H9 (cell line): ENCODE results near the gene MACROD1. TPM values are rescaled to one million over a fixed set of nuclear protein-coding genes. Genes with fewer than 3 reads are reported as not detected.

ENCODE experiments used
- DNase-seq: peaks from one replicate; pipeline ENCODE4 v3.0.0-alpha.2; 2017
- H2AFZ ChIP-seq: one replicate; pipeline ENCODE4 v1.6.1; 2013; ENCODE audit warnings: mild to moderate bottlenecking, low read length, control low read depth, moderate library complexity
- H2AK5ac ChIP-seq: 2 replicates; pipeline ENCODE4 v1.6.1; 2013; ENCODE audit warnings: low read length, control low read depth, mixed read lengths; ENCODE audit not compliant: insufficient read length
- H2BK120ac ChIP-seq: one replicate; pipeline ENCODE4 v1.6.1; 2013; ENCODE audit warnings: low read depth, mild to moderate bottlenecking, low read length, control low read depth, inconsistent platforms; ENCODE audit not compliant: poor library complexity, severe bottlenecking
- H2BK12ac ChIP-seq: 2 replicates; pipeline ENCODE4 v1.6.1; 2013; ENCODE audit warnings: low read length, control low read depth, mixed read lengths, low read depth; ENCODE audit not compliant: insufficient read length
- H2BK15ac ChIP-seq: 2 replicates; pipeline ENCODE4 v1.6.1; 2013; ENCODE audit warnings: low read depth, low read length, control low read depth
- H2BK20ac ChIP-seq: one replicate; pipeline ENCODE4 v1.6.1; 2013; ENCODE audit warnings: low read depth, mild to moderate bottlenecking, low read length, control low read depth, inconsistent platforms; ENCODE audit not compliant: poor library complexity, severe bottlenecking
- H2BK5ac ChIP-seq: 2 replicates; pipeline ENCODE4 v1.6.1; 2013; ENCODE audit warnings: low read length, control low read depth, mixed read lengths; ENCODE audit not compliant: insufficient read length
- H3K14ac ChIP-seq: 2 replicates; pipeline ENCODE4 v1.6.1; 2013; ENCODE audit warnings: low read length, control low read depth; ENCODE audit not compliant: insufficient read depth
- H3K18ac ChIP-seq: 2 replicates; pipeline ENCODE4 v1.6.1; 2013; ENCODE audit warnings: low read depth, mild to moderate bottlenecking, mixed read lengths, low read length, control low read depth; ENCODE audit not compliant: insufficient read length
- H3K23ac ChIP-seq: 2 replicates; pipeline ENCODE4 v1.6.1; 2013; ENCODE audit warnings: low read length, control low read depth, mixed read lengths, low read depth; ENCODE audit not compliant: insufficient read length
- H3K23me2 ChIP-seq: 2 replicates; pipeline ENCODE4 v1.6.1; 2013; ENCODE audit warnings: low read depth, mild to moderate bottlenecking, mixed read lengths, low read length, control low read depth; ENCODE audit not compliant: insufficient read length, poor library complexity, severe bottlenecking
- H3K27ac ChIP-seq: 2 replicates; pipeline ENCODE4 v1.5.1; 2013; ENCODE audit warnings: low read length, control low read depth, mixed read lengths, low read depth; ENCODE audit not compliant: insufficient read length
- H3K27me3 ChIP-seq: 2 replicates; pipeline ENCODE4 v1.6.1; 2013; ENCODE audit warnings: low read length, control low read depth, inconsistent platforms; ENCODE audit not compliant: insufficient read depth
- H3K4ac ChIP-seq: 2 replicates; pipeline ENCODE4 v1.6.1; 2013; ENCODE audit warnings: low read depth, mild to moderate bottlenecking, control low read depth, inconsistent platforms, low read length, moderate library complexity
- H3K4me1 ChIP-seq: 2 replicates; pipeline ENCODE4 v1.6.1; 2013; ENCODE audit warnings: low read length, control low read depth, inconsistent platforms; ENCODE audit not compliant: insufficient read depth
- H3K4me2 ChIP-seq: 2 replicates; pipeline ENCODE4 v1.6.1; 2013; ENCODE audit warnings: low read length, control low read depth, mixed read lengths; ENCODE audit not compliant: insufficient read length, insufficient read depth
- H3K56ac ChIP-seq: 2 replicates; pipeline ENCODE4 v1.6.1; 2013; ENCODE audit warnings: low read depth, mild to moderate bottlenecking, mixed read lengths, low read length, control low read depth; ENCODE audit not compliant: insufficient read length
- H3K79me1 ChIP-seq: 2 replicates; pipeline ENCODE4 v1.6.1; 2013; ENCODE audit warnings: low read depth, mild to moderate bottlenecking, moderate library complexity, low read length, control low read depth, inconsistent platforms; ENCODE audit not compliant: insufficient read depth, poor library complexity, severe bottlenecking
- H3K79me2 ChIP-seq: 2 replicates; pipeline ENCODE4 v1.6.1; 2013; ENCODE audit warnings: low read length, control low read depth, inconsistent platforms; ENCODE audit not compliant: insufficient read depth
- H3K9ac ChIP-seq: 2 replicates; pipeline ENCODE4 v1.6.1; 2013; ENCODE audit warnings: low read length, control low read depth, mixed read lengths; ENCODE audit not compliant: insufficient read length; ENCODE audit errors: extremely low read depth
- H3K9me3 ChIP-seq: one replicate; pipeline ENCODE4 v1.6.1; 2013; ENCODE audit warnings: low read depth, low read length, inconsistent platforms; ENCODE audit not compliant: control insufficient read depth
- H3T11ph ChIP-seq: one replicate; pipeline ENCODE4 v1.6.1; 2013; ENCODE audit warnings: mild to moderate bottlenecking, low read length, control low read depth, inconsistent platforms
- H4K20me1 ChIP-seq: one replicate; pipeline ENCODE4 v1.6.1; 2013; ENCODE audit not compliant: control insufficient read depth, insufficient read length, insufficient read depth
- H4K5ac ChIP-seq: 2 replicates; pipeline ENCODE4 v1.6.1; 2013; ENCODE audit warnings: low read depth, mild to moderate bottlenecking, mixed read lengths, low read length, control low read depth; ENCODE audit not compliant: insufficient read length
- H4K8ac ChIP-seq: replicated peaks from 2 replicates; pipeline ENCODE4 v1.6.1; 2013; ENCODE audit warnings: low read length, control low read depth, mixed read lengths, low read depth; ENCODE audit not compliant: insufficient read length
- H4K91ac ChIP-seq: 2 replicates; pipeline ENCODE4 v1.6.1; 2013; ENCODE audit warnings: low read depth, mild to moderate bottlenecking, moderate library complexity, mixed read lengths, low read length, control low read depth; ENCODE audit not compliant: insufficient read length
- H3K27ac Mint-ChIP-seq, 3 experiments: 2 replicates in 2 of 3; 3 replicates in 1 of 3; pipeline ENCODE4 v1.8.0; 2020 to 2021; ENCODE audit warnings: mixed read lengths in 3 of 3, mild to moderate bottlenecking in 1 of 3, moderate library complexity in 1 of 3
- H3K27me3 Mint-ChIP-seq: 2 replicates; pipeline ENCODE4 v1.8.0; 2021; ENCODE audit warnings: low read depth, mild to moderate bottlenecking, moderate library complexity, mixed read lengths
- H3K36me3 Mint-ChIP-seq, 3 experiments: 2 replicates in 2 of 3; 3 replicates in 1 of 3; pipeline ENCODE4 v1.8.0; 2020 to 2021; ENCODE audit warnings: low read depth in 3 of 3, mixed read lengths in 3 of 3; ENCODE audit not compliant: insufficient read depth in 1 of 3
- H3K4me1 Mint-ChIP-seq, 2 experiments: 2 replicates each; pipeline ENCODE4 v1.8.0; 2020; ENCODE audit warnings: mixed read lengths in 2 of 2
- H3K4me3 Mint-ChIP-seq, 2 experiments: 2 replicates in 1 of 2; 3 replicates in 1 of 2; pipeline ENCODE4 v1.8.0; 2020 to 2021; ENCODE audit warnings: mild to moderate bottlenecking in 2 of 2, mixed read lengths in 2 of 2, moderate library complexity in 1 of 2
- H3K9me3 Mint-ChIP-seq, 2 experiments: 2 replicates in 1 of 2; 3 replicates in 1 of 2; pipeline ENCODE4 v1.8.0; 2020; ENCODE audit warnings: mild to moderate bottlenecking in 2 of 2, mixed read lengths in 2 of 2, moderate library complexity in 1 of 2
- CTCF ChIP-seq: fragments of 200-600 bp; sonication (generic); conservative IDR thresholded peaks from 3 replicates; pipeline ENCODE4 v1.8.0; 2021; ENCODE audit warnings: antibody characterized with exemption, mild to moderate bottlenecking
- WGBS: extraction: QIAGEN DNeasy Blood & Tissue Kit; methylation state at CpG from one replicate; pipeline ENCODE4 v1.1.7; 2013; ENCODE audit warnings: missing lambda C conversion rate, low lambda C conversion rate, mixed read lengths; ENCODE audit not compliant: insufficient read length; ENCODE audit errors: extremely low coverage; 5-methylcytosine and 5-hydroxymethylcytosine counted together
- total RNA-seq: library from RNA; stranded (reverse); gene quantifications from 2 replicates; pipeline ENCODE4 v1.2.1, GENCODE V29; 2021

MACROD1 gene
- total RNA-seq, 1 experiment from 2014 or later = 21.2 TPM

- DNase-seq = no peak
- Histone ChIP-seq H3K4me1 (no peaks in the 10 kb centered on the region; the same call in 1 of the 2 replicates), H3K18ac (no peak overlapping the region), H2BK5ac (no peak overlapping the region), H3K56ac (no peak overlapping the region), H2BK12ac (no peak overlapping the region), H3K4me2 (no peak overlapping the region), H3K9ac (no peak overlapping the region), H3K23ac (no peak overlapping the region), H2BK120ac (no peak overlapping the region), H2BK20ac (no peak overlapping the region), H4K91ac (no peak overlapping the region), H2BK15ac (no peak overlapping the region), H4K8ac (no peak overlapping the region), H3T11ph (no peak overlapping the region), H4K20me1 (no peaks in the 10 kb centered on the region), H3K79me2 (no peaks in the 10 kb centered on the region), H3K14ac (no peak overlapping the region), H2AK5ac (no peak overlapping the region), H3K9me3 (no peaks in the 10 kb centered on the region), H3K79me1 (no peaks in the 10 kb centered on the region), H3K23me2 (no peaks in the 10 kb centered on the region), H3K27ac (no peak overlapping the region), H3K4ac (no peak overlapping the region), H3K27me3 (no peaks in the 10 kb centered on the region; the same call in 1 of the 2 replicates), H2AFZ (no peak overlapping the region), H4K5ac (no peak overlapping the region)
- Mint-ChIP-seq H3K27ac (no peak overlapping the region), H3K4me3 (no peak overlapping the region), H3K27me3 (peaks cover 77% of the 10 kb centered on the region), H3K9me3 (no peaks in the 10 kb centered on the region), H3K36me3 (no peaks in the 10 kb centered on the region), H3K4me1 (peaks cover 21 to 53% of the 10 kb centered on the region in 2 experiments)
- TF ChIP-seq CTCF = no peak
- WGBS = no CpG with 5 or more reads among the region's 13 CpGs
Measured at GRCh38 chr11:64093233-64094039, 72.5 kb downstream of the MACROD1 start.
